ENCODE data around the gene TPI1.

DNA sequence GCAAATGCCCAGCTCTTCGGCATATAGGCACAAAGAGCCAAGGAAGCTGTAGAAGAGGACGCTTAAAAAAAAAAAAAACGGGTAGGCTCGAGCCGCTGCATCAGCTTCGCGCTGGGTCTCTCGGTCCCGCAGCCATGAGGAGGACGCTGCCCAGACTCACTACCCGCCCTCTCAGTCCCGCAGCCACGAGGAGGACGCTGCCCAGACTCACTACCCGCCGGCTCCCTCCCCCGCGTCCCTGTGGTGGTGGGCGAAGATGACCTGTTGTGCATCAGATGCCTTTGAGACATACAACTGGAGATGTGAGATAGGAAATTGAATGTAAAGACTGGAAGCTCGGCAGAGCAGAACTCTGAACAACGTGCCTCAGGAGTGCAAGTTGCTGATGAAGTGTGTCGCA, 17.2 kb downstream of the TPI1 start:
- TF ChIP-seq, protein P1, sequence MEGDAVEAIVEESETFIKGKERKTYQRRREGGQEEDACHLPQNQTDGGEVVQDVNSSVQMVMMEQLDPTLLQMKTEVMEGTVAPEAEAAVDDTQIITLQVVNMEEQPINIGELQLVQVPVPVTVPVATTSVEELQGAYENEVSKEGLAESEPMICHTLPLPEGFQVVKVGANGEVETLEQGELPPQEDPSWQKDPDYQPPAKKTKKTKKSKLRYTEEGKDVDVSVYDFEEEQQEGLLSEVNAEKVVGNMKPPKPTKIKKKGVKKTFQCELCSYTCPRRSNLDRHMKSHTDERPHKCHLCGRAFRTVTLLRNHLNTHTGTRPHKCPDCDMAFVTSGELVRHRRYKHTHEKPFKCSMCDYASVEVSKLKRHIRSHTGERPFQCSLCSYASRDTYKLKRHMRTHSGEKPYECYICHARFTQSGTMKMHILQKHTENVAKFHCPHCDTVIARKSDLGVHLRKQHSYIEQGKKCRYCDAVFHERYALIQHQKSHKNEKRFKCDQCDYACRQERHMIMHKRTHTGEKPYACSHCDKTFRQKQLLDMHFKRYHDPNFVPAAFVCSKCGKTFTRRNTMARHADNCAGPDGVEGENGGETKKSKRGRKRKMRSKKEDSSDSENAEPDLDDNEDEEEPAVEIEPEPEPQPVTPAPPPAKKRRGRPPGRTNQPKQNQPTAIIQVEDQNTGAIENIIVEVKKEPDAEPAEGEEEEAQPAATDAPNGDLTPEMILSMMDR (conservative IDR thresholded peaks at IDR 0.05; ENCODE audit: low read length) = no peak
- TF ChIP-seq EZH2phosphoT487 (IDR thresholded peaks at IDR 0.05; ENCODE audit: borderline replicate concordance, low read depth, low read length) = no peak
